NCI-H1092 (cell line): Measurements from ENCODE around the gene PPM1D.
"Not testable (repeated sequence)": the region's sequence is repeated elsewhere in the genome, so short reads cannot be mapped to it uniquely, and the experiment has no call there.

Source experiments
- DNase-seq: peaks from one replicate; lab custom pipeline; 2025; lab: John Stamatoyannopoulos, UW

Gene PPM1D

GRCh38 chr17:60599620-60600489 lies at the start of gene PPM1D:
PPM1D (plus strand) TSS chr17:60600193; CDS start chr17:60600415, 222 bp downstream.
- DNase-seq, result peak; percentile 99

DNA sequence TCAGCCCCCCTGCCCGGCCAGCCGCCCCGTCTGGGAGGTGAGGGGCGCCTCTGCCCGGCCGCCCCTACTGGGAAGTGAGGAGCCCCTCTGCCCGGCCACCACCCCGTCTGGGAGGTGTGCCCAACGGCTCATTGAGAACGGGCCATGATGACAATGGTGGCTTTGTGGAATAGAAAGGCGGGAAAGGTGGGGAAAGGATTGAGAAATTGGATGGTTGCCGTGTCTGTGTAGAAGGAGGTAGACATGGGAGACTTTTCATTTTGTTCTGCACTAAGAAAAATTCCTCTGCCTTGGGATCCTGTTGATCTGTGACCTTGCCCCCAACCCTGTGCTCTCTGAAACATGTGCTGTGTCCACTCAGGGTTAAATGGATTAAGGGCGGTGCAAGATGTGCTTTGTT lies 47.7 kb upstream of the PPM1D start:
- DNase-seq, result not testable (repeated sequence)

- DNase-seq, result no peak
These were observed 45.6 kb upstream of the PPM1D start for GRCh38 chr17:60554377-60554788.

- DNase-seq, result no peak
These were observed 44.2 kb upstream of the PPM1D start for GRCh38 chr17:60555786-60556185.

DNA sequence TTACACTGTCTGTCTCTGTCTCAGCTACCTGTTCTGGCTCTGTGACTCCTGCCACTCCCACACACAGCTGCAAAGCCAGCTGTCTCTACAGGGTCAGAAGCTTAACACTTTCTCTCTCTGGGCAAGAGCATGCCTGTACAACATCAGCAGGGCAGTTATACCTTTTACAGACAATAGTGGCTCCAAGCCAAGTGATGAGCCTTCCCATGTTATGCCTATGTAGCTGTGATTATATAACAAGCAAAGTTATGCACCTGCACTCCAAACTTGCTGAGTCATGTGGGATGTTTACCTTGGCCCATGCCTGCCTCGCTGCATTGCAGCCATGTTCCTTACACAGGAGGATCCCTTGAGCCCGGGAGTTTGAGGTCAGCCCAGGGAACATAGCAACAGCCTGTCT lies 42.2 kb upstream of the PPM1D start:
- no peak for DNase-seq

DNA sequence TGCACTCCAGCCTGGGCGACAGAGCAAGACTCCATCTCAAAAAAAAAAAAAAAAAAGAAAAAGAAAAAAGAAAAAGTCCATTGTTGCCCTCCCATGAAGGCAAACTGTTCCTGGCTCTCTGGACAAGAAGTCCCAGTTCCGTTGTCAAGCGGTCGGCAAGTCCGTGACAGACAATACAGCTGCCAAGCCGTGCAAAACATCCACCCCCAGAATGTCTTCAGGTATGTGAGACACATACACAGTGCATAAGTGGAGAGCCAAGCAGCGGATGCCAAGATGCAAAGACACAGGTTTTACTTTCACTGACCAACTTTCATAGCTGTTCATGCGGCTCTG lies 40.4 kb upstream of the PPM1D start:
- DNase-seq, result no peak

DNA sequence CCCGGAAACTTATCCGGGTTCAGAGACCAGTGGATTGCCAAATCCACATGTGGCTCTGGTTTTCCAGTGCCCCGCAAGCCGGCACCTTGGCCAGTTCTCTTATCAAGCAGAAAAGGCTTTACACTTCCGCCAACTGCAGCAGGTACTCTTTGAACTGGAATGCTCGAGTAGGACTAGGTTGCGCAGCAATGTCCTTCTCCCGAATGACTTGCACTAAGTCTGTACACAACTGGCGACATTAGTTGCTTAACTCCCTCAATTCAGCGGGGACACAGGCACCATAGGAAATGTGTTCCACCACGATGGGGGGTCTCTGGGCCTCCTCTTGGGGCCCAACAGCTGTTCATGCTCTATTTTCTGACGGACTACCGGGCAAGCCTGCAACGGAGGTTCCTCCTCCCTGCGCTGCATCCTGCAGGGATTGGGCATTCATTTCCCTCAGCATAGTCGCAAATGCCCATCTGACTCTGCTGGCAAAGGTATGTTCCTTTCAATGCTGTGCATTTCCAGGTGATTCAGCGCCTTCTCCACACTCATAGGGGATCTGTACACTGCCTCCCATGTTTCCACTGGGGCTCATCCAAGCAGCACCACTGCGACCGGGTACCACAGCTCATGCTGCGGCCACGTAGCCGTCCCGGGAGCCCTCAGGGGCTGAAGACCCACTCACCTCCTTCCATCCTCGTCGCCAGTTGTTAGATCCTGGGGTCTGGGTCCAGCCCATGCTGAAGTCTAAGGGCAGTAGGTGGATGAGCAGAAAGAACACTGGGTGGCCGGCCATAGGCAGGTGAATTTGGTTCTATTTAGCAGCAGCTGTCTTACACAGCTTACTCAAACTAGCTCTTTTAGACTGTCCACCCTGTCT lies 39.8 kb upstream of the PPM1D start:
- no peak for DNase-seq

DNA sequence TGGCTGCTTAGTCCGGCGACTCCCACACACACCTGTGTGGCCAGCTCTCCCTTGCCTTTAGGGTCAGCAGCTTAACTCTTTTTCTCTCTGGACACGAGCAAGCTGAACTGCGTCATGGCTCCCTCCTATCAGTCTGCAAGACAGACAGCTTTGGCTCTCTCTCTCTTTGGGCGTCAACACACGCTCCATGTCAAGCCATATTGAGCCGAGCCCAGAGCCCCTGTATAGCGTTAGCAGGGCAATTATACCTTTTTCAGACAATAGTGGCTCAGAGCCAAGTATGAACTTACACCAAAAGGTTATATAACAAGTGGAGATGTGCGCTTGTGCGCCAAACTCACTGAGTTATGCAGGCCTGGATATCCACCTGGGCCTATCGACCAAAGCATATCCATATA lies 39.1 kb upstream of the PPM1D start:
- DNase-seq, result no peak

DNA sequence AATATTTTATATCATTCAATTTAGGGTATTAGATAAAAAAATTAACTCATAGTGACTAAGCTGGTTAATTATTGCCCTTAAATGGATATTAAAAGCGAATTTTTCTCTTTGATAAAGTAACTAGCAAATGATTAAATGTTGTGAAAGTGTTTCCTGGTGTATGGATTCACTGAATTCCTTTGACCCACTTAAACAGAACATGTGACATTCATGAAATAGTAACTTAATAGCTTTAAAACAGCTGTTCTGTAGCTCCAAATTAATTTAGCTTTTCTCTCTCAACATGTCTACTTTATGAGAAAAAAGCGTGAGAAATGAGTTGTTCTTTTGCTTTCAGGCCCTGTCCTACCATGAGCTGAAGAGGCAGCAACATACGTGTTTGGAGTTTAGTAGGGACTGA lies 37.6 kb upstream of the PPM1D start:
- DNase-seq, result no peak

DNA sequence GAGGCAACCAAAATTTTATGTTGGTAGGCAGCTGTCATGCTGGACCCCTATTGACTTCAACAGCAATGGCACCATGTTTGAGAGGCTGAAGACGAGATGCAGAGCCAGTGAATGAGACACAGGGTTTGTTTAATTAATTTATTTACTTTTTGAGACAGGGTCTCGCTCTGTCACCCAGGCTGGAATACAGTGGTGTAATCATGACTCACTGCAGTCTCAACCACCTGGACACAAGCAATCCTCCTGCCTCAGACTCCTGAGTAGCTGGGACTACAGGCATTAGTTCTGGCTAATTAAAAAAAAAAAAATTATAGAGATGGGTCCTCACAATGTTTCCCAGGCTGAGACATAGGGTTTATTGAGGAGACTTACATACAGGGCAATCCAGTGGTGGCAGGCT lies 36.2 kb upstream of the PPM1D start:
- no peak for DNase-seq

DNA sequence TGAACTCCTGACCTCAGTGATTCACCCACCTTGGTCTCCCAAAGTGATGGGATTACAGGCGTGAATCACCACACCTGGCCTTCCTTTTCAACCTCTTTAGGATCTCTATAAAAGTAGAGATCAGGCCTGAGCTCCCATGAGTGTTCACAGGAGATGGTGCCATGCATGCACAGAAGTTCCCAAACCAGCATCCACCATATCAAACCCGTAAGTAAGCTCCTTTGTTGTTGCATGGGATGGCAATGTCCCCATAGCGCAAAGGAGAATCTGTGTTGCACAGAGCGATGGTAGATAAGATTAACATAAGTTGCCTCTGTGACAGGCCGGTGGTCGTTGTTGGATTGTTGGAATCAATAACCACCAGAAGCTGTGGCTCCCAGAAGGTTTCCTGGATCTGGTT lies 34.8 kb upstream of the PPM1D start:
- no peak for DNase-seq

DNA sequence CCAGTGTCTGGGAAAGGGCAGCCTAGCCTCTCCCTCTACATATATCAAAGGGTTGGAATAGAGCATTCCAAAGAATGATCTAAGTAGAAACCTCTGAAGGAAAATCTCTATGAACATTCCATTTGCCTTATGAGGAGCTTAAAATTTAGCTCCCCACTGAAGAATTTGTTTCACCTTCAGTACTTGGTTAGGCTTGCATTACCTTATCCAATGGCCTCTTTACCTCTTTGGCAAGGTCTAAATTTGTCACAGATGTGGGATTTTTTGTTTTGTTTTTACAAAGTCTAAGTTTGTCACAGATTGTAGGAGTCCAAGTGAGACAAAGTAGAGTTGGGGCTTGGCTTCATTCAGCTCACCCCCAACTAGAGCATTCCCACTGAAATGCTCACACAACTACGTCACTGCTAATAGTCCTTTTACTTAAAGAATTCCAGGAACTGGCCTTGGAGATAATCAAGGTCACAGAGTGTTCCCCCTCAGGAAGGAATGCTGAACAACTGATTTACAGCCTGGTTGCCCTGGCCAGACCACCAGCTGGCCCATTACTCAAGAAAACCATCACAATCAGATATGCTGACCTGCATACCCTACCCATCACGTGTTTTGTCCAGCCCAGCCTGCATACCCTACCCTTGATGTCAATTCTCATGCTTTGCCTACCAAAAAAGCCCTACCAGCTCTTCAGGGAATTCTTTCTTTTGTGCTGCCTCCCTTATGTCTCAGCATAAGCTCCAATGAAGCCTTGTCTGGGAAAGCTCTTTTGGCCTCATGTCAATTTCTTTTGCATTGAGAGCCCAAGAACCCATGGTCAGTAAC lies 26.5 kb upstream of the PPM1D start:
- DNase-seq, result no peak

GRCh38 chr17:60577147-60577915 lies 22.7 kb upstream of the PPM1D start:
- no peak for DNase-seq

DNA sequence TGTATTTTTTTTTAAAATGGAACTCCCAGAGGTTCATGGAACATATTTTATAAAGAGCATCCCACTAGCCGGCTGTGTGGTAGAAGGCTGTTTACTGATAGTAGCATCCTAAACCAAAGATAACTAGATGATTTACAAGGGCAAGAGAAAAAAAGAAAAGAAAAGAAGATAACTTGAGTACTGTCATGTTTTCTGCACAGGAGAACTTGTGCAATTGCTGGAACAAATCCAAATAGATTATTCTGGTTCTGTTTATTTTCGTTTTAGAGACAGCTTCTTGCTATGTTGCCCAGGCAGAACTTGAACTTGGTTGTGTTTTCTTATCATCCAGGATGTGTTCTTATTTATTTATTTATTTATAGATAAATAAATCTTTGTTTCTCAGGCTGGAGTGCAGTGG lies 20.9 kb upstream of the PPM1D start:
- DNase-seq, result no peak

- DNase-seq, result no peak
These were observed 20.4 kb upstream of the PPM1D start for GRCh38 chr17:60579551-60579950.

DNA sequence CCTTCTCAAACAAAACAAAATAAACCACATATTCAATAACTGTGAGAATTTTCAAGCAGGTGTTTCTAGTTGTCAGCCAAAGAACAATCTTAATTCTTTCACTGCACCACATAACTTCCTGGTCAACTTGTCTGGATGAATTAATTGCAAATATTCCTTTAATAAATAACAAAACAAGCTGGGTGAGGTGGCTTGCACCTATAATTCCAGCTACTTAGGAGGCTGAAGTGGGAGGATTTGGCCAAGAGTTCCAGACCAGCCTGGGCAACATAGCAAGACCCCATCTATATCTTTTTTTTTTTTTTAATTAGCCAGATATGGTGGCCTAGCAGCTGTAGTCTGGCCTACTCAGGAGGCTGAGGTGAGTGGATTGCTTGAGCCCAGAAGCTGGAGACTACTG lies 17.0 kb upstream of the PPM1D start:
- DNase-seq, result no peak

DNA sequence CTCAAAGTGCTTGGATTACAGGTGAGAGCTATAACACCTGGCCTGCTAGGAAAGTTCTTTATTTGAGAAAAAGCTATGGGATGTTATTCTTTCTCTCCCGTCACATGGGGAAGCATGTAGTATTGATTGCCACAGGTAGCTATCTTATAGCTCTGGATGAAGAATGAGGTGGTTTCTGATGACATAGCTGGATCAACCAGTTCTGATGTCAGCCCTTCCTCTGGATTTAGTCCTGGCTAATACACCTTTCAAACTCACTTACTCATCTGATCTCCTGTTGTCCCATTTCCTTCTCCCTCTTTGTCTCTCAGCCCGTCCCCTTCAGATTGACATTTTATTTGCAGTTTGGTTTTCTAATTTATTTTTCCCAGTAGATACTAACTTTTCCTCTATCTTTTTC lies 14.1 kb upstream of the PPM1D start:
- DNase-seq, result no peak

- no peak for DNase-seq
These were observed 13.6 kb upstream of the PPM1D start for GRCh38 chr17:60586288-60586974.

DNA sequence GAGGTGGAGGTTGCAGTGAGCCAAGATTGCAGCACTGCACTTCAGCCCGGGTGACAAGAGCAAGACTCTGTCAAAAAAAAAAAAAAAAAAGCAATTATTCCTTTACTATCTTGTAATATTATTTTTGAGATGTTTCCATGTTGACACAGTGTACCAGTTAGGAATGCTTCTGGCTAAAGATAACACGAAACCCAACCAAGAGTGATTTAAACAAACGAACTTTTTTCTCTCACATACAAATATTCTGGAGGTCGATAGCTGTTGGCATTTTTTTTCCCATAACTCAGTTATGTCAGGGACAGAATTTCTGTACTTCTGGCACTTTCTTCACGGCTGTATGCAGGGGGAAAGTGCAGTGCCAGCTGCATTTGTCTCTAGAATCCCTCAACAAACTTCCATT lies 9.9 kb upstream of the PPM1D start:
- DNase-seq, result no peak

DNA sequence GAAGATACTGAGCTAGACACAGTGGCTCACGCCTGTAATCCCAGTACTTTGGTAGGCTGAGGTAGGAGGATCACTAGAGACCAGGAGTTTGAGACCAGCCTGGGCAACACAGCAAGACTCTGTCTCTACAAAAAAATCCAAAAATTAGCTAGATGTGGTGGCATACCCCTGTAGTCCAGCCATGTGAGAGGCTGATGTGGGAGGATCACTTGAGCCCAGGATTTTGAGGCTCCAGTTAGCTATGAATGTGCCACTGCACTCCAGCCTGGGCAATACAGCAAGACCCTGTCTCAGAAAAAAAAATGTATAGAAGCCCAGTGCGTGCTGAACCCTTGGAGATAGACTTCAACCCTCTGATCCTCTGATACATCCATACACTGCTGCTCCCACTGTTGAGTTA lies 7.2 kb upstream of the PPM1D start:
- DNase-seq, result no peak

- DNase-seq, result peak; percentile 20
These were observed 6.5 kb upstream of the PPM1D start for GRCh38 chr17:60593441-60594036.
